Bronchus fibroblast of lung (primary cell): ENCODE measurements around the gene MCCC2. TPM values are rescaled to one million over a fixed set of nuclear protein-coding genes. Genes with fewer than 3 reads are reported as not detected.

Experiments
- total RNA-seq: library from RNA; depleted of rRNA; stranded (reverse); fragments of >200 nt; gene quantifications from 2 replicates; pipeline ENCODE4 v1.2.3, GENCODE V29; 2015

Gene MCCC2
- 25.1 and 33.1 TPM in 2 replicates for total RNA-seq

GRCh38 chr5:71586941-71587765 lies at the start of gene MCCC2:
Gene MCCC2, plus strand, starts transcription at chr5:71587340. Its CDS starts 86 bp downstream, at chr5:71587426.

Other genes with a start within 250 kb of the MCCC2 start
- gene BDP1, start 131.7 kb upstream of the MCCC2 start, total RNA-seq, result 7.0 and 9.2 TPM in 2 replicates
- not detected in 2 replicates for gene CARTPT, start 131.9 kb downstream of the MCCC2 start, total RNA-seq